22Rv1 (cell line): Measurements from ENCODE around the gene LTBP1.

Experiments
- ZFX ChIP-seq: fragments of 450-650 bp; IDR thresholded peaks from 2 replicates; pipeline ENCODE4 v1.6.1; 2017; ENCODE audit warnings: antibody characterized with exemption, borderline replicate concordance
- TF ChIP-seq, protein P1 (sequence below): fragments of 450-650 bp; IDR thresholded peaks from 2 replicates; pipeline ENCODE4 v1.5.1; 2017; ENCODE audit warnings: mild to moderate bottlenecking

DNA sequence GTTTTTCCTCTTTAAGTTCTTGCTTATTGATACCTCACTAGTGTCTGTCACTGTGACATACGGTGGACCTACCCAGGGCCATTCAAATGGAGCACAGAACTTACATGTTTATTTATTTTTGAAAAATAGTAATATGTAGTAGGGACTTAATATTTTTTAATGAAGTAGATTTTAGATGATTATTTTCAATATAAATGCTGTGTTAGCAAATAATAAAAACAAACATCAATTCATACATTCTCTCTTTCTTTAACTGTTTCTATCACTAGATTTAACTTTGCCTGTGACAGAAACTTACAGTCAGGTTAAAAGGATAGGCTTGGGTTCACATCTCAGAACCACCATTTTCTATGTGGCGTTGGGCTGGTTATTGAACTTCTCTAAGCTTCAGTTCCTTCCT, 345.3 kb downstream of the LTBP1 start:
- TF ChIP-seq, protein P1, sequence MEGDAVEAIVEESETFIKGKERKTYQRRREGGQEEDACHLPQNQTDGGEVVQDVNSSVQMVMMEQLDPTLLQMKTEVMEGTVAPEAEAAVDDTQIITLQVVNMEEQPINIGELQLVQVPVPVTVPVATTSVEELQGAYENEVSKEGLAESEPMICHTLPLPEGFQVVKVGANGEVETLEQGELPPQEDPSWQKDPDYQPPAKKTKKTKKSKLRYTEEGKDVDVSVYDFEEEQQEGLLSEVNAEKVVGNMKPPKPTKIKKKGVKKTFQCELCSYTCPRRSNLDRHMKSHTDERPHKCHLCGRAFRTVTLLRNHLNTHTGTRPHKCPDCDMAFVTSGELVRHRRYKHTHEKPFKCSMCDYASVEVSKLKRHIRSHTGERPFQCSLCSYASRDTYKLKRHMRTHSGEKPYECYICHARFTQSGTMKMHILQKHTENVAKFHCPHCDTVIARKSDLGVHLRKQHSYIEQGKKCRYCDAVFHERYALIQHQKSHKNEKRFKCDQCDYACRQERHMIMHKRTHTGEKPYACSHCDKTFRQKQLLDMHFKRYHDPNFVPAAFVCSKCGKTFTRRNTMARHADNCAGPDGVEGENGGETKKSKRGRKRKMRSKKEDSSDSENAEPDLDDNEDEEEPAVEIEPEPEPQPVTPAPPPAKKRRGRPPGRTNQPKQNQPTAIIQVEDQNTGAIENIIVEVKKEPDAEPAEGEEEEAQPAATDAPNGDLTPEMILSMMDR, result no peak
- no peak for TF ChIP-seq ZFX
